ENCODE data around the gene FNDC3A. TPM values are rescaled to one million over a fixed set of nuclear protein-coding genes. Genes with fewer than 3 reads are reported as not detected.

FNDC3A gene
- total and polyA plus RNA-seq, 9 of the 15 experiments (the other 6 are each of a cell fraction or from before 2014, with no cell fraction given) = 4.1 to 22.0 (median 13.5) TPM

DNA sequence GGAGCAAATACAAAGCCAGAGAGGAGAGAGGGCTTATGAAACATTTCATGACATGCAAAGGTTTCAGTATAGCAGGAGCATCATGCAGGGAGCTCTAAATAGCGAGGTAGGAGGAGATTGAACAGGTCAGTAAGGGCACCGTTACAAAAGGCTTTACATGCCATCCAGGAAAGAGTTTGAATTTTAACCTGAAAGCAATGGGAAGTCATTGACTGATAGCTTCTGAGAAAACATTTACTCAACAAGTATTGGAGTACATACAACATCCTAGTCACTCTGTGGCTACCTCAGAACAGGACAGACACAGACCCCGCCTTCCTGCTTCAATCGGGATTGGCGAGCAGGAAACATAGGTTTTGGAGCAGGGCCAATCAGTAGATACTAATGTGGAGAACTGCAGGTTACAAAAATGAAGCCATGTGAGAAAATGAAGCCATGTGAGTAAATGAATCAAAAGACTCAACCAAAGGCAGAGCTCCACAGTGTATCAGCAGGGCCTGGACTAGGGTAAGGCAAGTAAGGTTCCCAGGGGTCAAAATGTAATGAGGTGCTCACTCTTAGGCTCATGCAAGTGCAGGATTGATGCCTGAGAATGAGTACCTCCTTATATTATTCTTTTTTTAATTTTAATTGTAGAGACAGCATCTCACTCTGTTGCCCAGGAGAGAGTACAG is 46.8 kb upstream of the FNDC3A start:
- no peaks in the 10 kb centered on the region for H3K9me3 ChIP-seq (replicated peaks; ENCODE audit: control insufficient read depth, insufficient read depth, low read depth, low read length)
- POLR2A ChIA-PET = interaction anchor here (0.8 kb wide), 1 partner anchor 59 kb away, joined by 3 read pairs; no protein-coding TSS in a partner anchor
- WGBS (ENCODE audit: insufficient coverage, low coverage, missing lambda C conversion rate) = 39% methylated on average over 5 of the region's 5 CpGs

More for the DNA sequence above, 46.8 kb upstream of the FNDC3A start:
- intact Hi-C loops (cut with micrococcal nuclease) (no loop called here), in situ Hi-C loops (cut with MboI) (no loop called here)
- Histone ChIP-seq H3K36me3 (ENCODE audit: control insufficient read depth, insufficient read depth, low read length) (no peaks in the 10 kb centered on the region), H3K4me2 (ENCODE audit: insufficient read depth, low read length) (no peak overlapping the region), H3K4me1 (replicated peaks in 1 of 2; ENCODE audit: control insufficient read depth in 2 of 2, insufficient read depth in 2 of 2, low read length in 2 of 2) (no peaks in the 10 kb centered on the region), H4K20me1 (replicated peaks; ENCODE audit: control insufficient read depth, insufficient read depth, low read length) (no peaks in the 10 kb centered on the region), H3K27me3 (ENCODE audit: control insufficient read depth in 2 of 2, insufficient read depth in 2 of 2, low read length in 2 of 2) (no peaks in the 10 kb centered on the region; a peak in 1 of 5 replicates), H3K27ac (ENCODE audit: extremely low read depth, low read depth, low read length) (no peak overlapping the region), H3K4me3 (no peak overlapping the region), H3K9ac (ENCODE audit: insufficient read depth in 1 of 2, low read depth in 2 of 2, low read length in 2 of 2) (no peak overlapping the region), H3K9me1 (ENCODE audit: control insufficient read depth, insufficient read depth, low read length) (no peaks in the 10 kb centered on the region), H2AFZ (ENCODE audit: low read depth, low read length) (peak overlapping the region; percentile 26; the same call in 1 of the 2 replicates), H3K79me2 (ENCODE audit: control insufficient read depth, insufficient read depth, low read length) (no peaks in the 10 kb centered on the region)
- TF ChIP-seq JUNB (CRISPR knock-in tag; conservative IDR thresholded peaks at IDR 0.05) (no peak), MBD2 (IDR thresholded peaks at IDR 0.05; ENCODE audit: borderline replicate concordance, low read depth) (no peak), SMAD4 (CRISPR knock-in tag; conservative IDR thresholded peaks at IDR 0.05) (no peak), ZNF274 (IDR thresholded peaks at IDR 0.05; ENCODE audit: borderline replicate concordance, low read depth, low read length) (no peak), SMARCC2 (IDR thresholded peaks at IDR 0.05; ENCODE audit: low read depth) (no peak)
- TF ChIP-seq, protein P1, sequence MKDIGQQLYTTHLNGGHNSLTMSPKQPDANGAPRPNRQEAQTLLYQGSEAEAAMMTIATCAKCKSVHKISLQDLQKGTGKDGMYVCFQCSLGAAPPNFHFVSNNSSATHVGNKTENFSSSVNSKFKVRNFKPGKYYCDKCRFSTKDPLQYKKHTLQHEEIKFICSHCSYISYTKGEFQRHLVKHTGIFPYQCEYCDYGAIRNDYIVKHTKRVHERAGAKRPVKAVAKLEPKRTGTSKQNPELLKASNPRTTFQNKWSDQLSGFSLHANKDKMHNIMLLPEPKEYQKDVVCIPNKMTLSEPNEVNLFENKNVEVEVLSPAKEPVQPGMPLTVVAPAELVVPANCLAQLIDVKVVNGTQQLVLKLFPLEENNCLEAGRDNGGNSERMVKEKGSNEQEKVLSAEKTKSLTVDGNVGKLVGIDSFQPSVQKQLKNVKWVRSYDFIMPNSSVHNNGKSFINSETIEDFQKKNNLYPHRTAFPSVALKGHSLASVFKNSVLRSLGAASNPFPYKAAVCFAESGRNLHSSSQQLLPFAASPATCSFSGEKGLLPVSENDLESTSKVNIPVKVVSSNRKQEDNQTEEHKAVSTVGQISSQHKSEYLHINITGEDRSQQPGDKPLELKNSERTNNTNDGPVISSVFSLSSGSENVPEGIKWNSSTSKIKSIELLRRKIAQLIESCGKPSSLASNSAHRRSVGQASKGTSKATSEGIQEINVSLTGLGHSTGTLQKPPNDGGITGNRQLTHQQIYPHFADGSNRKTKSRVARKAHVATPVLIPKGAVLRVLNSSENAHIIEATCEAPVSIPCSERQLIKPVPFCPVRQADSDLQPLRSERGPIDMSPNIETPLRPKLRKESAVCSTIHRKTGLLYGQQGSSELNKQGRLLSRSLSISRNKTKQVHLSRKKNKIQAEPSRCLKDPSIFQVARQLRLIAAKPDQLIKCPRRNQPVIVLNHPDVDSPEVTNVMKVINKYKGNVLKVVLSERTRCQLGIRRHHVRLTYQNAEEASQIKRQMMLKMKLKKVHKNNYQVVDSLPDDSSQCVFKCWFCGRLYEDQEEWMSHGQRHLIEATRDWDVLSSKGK (CRISPR knock-in tag; IDR thresholded peaks at IDR 0.05) = no peak
- TF ChIP-seq, protein P2, sequence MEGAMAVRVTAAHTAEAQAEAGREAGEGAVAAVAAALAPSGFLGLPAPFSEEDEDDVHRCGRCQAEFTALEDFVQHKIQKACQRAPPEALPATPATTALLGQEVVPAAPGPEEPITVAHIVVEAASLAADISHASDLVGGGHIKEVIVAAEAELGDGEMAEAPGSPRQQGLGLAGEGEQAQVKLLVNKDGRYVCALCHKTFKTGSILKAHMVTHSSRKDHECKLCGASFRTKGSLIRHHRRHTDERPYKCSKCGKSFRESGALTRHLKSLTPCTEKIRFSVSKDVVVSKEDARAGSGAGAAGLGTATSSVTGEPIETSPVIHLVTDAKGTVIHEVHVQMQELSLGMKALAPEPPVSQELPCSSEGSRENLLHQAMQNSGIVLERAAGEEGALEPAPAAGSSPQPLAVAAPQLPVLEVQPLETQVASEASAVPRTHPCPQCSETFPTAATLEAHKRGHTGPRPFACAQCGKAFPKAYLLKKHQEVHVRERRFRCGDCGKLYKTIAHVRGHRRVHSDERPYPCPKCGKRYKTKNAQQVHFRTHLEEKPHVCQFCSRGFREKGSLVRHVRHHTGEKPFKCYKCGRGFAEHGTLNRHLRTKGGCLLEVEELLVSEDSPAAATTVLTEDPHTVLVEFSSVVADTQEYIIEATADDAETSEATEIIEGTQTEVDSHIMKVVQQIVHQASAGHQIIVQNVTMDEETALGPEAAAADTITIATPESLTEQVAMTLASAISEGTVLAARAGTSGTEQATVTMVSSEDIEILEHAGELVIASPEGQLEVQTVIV (CRISPR knock-in tag; IDR thresholded peaks at IDR 0.05; ENCODE audit: borderline replicate concordance) = no peak
- TF ChIP-seq, protein P3, sequence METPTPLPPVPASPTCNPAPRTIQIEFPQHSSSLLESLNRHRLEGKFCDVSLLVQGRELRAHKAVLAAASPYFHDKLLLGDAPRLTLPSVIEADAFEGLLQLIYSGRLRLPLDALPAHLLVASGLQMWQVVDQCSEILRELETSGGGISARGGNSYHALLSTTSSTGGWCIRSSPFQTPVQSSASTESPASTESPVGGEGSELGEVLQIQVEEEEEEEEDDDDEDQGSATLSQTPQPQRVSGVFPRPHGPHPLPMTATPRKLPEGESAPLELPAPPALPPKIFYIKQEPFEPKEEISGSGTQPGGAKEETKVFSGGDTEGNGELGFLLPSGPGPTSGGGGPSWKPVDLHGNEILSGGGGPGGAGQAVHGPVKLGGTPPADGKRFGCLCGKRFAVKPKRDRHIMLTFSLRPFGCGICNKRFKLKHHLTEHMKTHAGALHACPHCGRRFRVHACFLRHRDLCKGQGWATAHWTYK (CRISPR knock-in tag; IDR thresholded peaks at IDR 0.05) = no peak
- TF ChIP-seq, protein P4, sequence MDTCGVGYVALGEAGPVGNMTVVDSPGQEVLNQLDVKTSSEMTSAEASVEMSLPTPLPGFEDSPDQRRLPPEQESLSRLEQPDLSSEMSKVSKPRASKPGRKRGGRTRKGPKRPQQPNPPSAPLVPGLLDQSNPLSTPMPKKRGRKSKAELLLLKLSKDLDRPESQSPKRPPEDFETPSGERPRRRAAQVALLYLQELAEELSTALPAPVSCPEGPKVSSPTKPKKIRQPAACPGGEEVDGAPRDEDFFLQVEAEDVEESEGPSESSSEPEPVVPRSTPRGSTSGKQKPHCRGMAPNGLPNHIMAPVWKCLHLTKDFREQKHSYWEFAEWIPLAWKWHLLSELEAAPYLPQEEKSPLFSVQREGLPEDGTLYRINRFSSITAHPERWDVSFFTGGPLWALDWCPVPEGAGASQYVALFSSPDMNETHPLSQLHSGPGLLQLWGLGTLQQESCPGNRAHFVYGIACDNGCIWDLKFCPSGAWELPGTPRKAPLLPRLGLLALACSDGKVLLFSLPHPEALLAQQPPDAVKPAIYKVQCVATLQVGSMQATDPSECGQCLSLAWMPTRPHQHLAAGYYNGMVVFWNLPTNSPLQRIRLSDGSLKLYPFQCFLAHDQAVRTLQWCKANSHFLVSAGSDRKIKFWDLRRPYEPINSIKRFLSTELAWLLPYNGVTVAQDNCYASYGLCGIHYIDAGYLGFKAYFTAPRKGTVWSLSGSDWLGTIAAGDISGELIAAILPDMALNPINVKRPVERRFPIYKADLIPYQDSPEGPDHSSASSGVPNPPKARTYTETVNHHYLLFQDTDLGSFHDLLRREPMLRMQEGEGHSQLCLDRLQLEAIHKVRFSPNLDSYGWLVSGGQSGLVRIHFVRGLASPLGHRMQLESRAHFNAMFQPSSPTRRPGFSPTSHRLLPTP (IDR thresholded peaks at IDR 0.05; ENCODE audit: borderline replicate concordance, extremely low read depth, insufficient read length) = no peak
- no peak for DNase-seq (ENCODE audit: extremely low read depth in 1 of 4, low spot score in 3 of 4)
- no peak for FAIRE-seq
- BruUV-seq (replicated peaks) = no TSS peak
- CTCF ChIA-PET (ENCODE audit: low intra/inter-chr PET ratio) = no interaction called here
- no peak for ATAC-seq
